Activated CD8-positive, alpha-beta T cell treated with anti-CD3 and anti-CD28 coated beads for 36 hours (primary cell): Measurements from ENCODE around the gene MICU1. TPM values are rescaled to one million over a fixed set of nuclear protein-coding genes. Genes with fewer than 3 reads are reported as not detected.
A peak's percentile ranks its signal among the peaks of the same experiment; 100 is the strongest.

Experiments
- ATAC-seq: fragments of 200-7000 bp; cut with Tn5 transposase; one replicate; pipeline ENCODE4 v1.10.0; 2021; ENCODE audit warnings: mild to moderate bottlenecking, moderate library complexity
- CTCF ChIA-PET: fragments of 350-600 bp; sonication (Branson Sonifier 250); formaldehyde crosslinking; loops from one replicate; lab custom pipeline; 2021; ENCODE audit warnings: antibody characterized with exemption; lab: Charles Lee
- POLR2A ChIA-PET: fragments of 350-600 bp; sonication (Branson Sonifier 250); formaldehyde crosslinking; loops from one replicate; lab custom pipeline; 2021; ENCODE audit warnings: antibody characterized with exemption; lab: Charles Lee
- DNase-seq: peaks from one replicate; pipeline ENCODE4 v3.0.0-alpha.2; 2020
- H3K27ac Mint-ChIP-seq: one replicate; pipeline ENCODE4 v1.8.0; 2021; ENCODE audit warnings: mild to moderate bottlenecking, mixed read lengths
- H3K27me3 Mint-ChIP-seq: one replicate; pipeline ENCODE4 v1.8.0; 2021; ENCODE audit warnings: mixed read lengths
- H3K36me3 Mint-ChIP-seq: one replicate; pipeline ENCODE4 v1.8.0; 2021; ENCODE audit warnings: low read depth, mixed read lengths
- H3K4me1 Mint-ChIP-seq: one replicate; pipeline ENCODE4 v1.8.0; 2021; ENCODE audit warnings: low read depth, mixed read lengths
- H3K4me3 Mint-ChIP-seq: one replicate; pipeline ENCODE4 v1.8.0; 2021; ENCODE audit warnings: mild to moderate bottlenecking, moderate library complexity, mixed read lengths
- H3K9me3 Mint-ChIP-seq: one replicate; pipeline ENCODE4 v1.8.0; 2021; ENCODE audit warnings: mixed read lengths
- CTCF ChIP-seq: fragments of 200-600 bp; IDR thresholded peaks from one replicate; pipeline ENCODE4 v1.8.0; 2022; ENCODE audit warnings: antibody characterized with exemption, mild to moderate bottlenecking
- intact Hi-C: fragments of 100-400 bp; cut with micrococcal nuclease; formaldehyde crosslinking; loops from one replicate; pipeline ENCODE4 v1.10.0; 2022
- total RNA-seq, 2 experiments: library from RNA; stranded (reverse); gene quantifications; one replicate each; pipeline ENCODE4 v1.2.3, GENCODE V29; 2021

Gene MICU1
- total RNA-seq, 2 experiments from 2014 or later = 29.9 to 31.0 TPM

DNA sequence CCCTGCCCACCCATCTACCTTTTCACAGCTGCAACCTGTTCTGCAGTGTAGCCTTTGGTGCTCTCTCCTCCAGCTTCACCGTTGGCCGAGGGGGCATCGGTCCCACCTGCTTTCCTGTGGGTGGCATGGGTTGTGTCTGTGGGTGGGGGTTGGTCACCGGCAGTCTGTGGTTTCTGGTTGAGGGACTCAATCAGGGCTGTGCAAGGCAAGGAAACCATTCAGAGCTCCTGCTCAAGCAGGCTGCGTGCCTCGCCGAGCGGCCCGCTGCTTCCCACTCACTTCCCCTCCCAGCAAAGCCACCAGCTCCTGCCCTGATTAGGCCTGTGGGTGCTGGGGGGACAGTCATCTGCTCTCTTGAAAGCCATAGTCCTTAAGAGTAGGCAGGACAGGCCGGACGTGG lies 280.9 kb downstream of the MICU1 start:
- no peak for TF ChIP-seq CTCF
- H3K9me3 Mint-ChIP-seq = no peaks in the 10 kb centered on the region
- DNase-seq (peak; percentile 64), ATAC-seq (peak; percentile 60)
- ChIA-PET CTCF (interaction anchor here (0.8 to 2.6 kb wide), 10 partner anchors 9 to 490 kb away, joined by 3 to 15 read pairs (median 3); partner anchors contain the start of gene DNAJB12), POLR2A (interaction anchor here (0.7 to 6.6 kb wide), 6 partner anchors 8 to 291 kb away, joined by 3 to 57 read pairs (median 4); partner anchors contain the start of genes DNAJB12 and MICU1)
- H3K4me3 Mint-ChIP-seq = no peak overlapping the region
- H3K36me3 Mint-ChIP-seq = peaks cover 33% of the 10 kb centered on the region
- peak overlapping the region; percentile 76 for H3K27ac Mint-ChIP-seq
- H3K27me3 Mint-ChIP-seq = no peaks in the 10 kb centered on the region
- H3K4me1 Mint-ChIP-seq = peaks cover 26% of the 10 kb centered on the region
- intact Hi-C loops = no loop called here

DNA sequence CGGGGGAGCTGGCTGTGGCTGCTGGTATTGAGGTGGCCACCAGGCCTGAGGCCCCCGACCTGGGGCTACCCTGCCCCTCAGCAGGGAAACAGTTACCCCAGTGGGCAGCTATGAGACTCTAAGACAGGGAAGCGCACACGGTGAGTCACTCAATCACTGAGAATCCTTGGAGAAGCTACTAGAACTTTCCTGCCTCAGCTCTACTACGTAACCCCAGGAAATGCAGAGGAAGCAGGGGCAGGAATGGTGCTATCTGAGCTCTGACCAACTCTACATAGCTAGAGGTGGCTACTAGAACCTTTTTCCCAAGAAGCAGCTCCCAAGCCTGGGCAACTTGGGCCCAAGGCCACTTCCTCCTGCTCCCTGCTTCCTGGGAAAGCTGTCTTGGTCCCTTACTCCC lies 283.0 kb downstream of the MICU1 start:
- no peaks in the 10 kb centered on the region for H3K27me3 Mint-ChIP-seq
- POLR2A ChIA-PET = interaction anchor here (0.8 to 6.6 kb wide), 3 partner anchors 10 to 127 kb away, joined by 3 to 57 read pairs (median 3); partner anchors contain the start of genes ANAPC16, ASCC1 and DNAJB12

DNA sequence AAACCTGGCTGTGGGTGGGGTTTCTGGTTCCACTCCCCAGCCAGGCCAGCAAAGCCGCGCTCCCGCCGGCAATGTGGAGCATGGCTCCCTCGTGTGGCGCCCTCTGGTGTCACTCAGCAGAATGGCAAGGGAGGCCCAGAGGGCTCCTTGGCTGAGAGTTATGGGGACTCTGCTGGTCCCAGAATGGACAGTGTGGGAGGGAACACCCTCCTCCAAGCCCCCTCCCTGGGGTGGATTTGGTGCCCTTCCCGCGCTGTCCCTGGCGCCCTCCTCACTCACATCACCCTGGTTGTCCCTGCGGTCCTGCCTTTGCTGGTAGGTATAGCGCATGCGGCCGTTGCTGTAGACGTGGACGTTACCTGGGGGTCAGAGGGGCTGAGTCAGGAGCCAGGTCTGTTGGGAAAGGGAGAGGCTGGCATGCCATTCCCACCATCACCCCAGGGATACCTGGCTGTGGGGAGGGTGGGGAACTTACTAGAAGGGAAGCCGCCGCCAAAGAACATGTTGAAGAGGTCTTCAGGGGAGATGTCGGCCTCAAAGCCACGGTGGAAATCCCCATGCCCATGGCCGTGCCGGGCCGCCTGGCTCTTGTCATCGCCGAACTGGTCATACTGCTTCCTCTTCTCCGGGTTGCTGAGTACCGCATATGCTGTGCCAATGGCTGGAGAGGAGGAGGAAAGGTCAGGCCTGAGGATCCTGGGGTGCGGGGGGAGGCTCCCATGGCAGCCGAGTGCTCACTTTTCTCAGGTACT lies 285.2 kb downstream of the MICU1 start:
- Mint-ChIP-seq H3K4me1 (peaks cover 40% of the 10 kb centered on the region), H3K27me3 (no peaks in the 10 kb centered on the region), H3K9me3 (no peaks in the 10 kb centered on the region), H3K36me3 (peaks cover 40% of the 10 kb centered on the region), H3K27ac (peak overlapping the region; percentile 59), H3K4me3 (no peak overlapping the region)
- intact Hi-C loops = no loop called here
- peak; percentile 86 for DNase-seq
- POLR2A ChIA-PET = interaction anchor here (0.6 to 6.6 kb wide), 7 partner anchors 9 to 291 kb away, joined by 3 to 57 read pairs (median 4); partner anchors contain the start of genes ANAPC16, ASCC1 and DNAJB12
- TF ChIP-seq CTCF = peak; percentile 99
- peak; percentile 60 for ATAC-seq
- CTCF ChIA-PET = interaction anchor here (0.6 to 10.9 kb wide), 24 partner anchors 9 to 444 kb away, joined by 3 to 164 read pairs (median 4); partner anchors contain the start of genes DDIT4 and DNAJB12

More for the DNA sequence above, 283.0 kb downstream of the MICU1 start:
- intact Hi-C loops = no loop called here
- CTCF ChIA-PET = interaction anchor here (1.2 to 10.9 kb wide), 7 partner anchors 10 to 294 kb away, joined by 3 to 164 read pairs (median 15); partner anchors contain the start of genes DDIT4 and DNAJB12
- ATAC-seq = no peak
- Mint-ChIP-seq H3K36me3 (peaks cover 27% of the 10 kb centered on the region), H3K9me3 (no peaks in the 10 kb centered on the region), H3K4me3 (no peak overlapping the region), H3K27ac (peak overlapping the region; percentile 9), H3K4me1 (peaks cover 23% of the 10 kb centered on the region)
- no peak for TF ChIP-seq CTCF
- DNase-seq = no peak

DNA sequence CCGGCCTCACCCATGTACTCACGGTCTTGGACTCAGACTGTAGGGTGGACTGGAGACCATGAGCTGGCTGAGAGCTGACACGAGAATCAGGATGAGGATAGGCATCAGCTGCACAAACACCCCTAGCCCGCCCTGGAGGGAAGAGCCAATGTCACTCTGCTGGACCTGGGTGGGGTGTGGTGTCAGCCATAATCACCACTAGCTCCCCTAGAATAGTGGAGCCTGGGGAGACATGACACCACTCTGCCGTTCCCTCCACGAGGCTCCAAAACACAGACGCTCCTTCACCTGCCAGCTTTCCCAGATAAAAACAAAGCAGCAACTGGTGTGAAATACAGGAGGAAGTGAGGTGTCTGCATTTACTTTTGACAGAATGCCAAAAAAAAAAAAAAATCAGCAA lies 287.7 kb downstream of the MICU1 start:
- Mint-ChIP-seq H3K9me3 (no peaks in the 10 kb centered on the region), H3K4me1 (peaks cover 52% of the 10 kb centered on the region), H3K27me3 (no peaks in the 10 kb centered on the region), H3K4me3 (no peak overlapping the region), H3K36me3 (peaks cover 48% of the 10 kb centered on the region), H3K27ac (no peak overlapping the region)
- intact Hi-C loops = loop anchor here (10.0 kb wide), 1 partner anchor 253 kb away; the partner anchor contains the start of gene SPOCK2
- no peak for DNase-seq
- POLR2A ChIA-PET = interaction anchor here (1.4 to 28.1 kb wide), 3 partner anchors 40 to 156 kb away, joined by 4 to 796 read pairs (median 290); partner anchors contain the start of gene DDIT4
- ATAC-seq = no peak
- CTCF ChIA-PET = interaction anchor here (0.7 to 10.9 kb wide), 30 partner anchors 10 to 450 kb away, joined by 3 to 164 read pairs (median 8); partner anchors contain the start of genes DDIT4 and DNAJB12
- no peak for TF ChIP-seq CTCF
